HCT116 (cell line): Measurements from ENCODE around the gene ERC1.

ENCODE experiments used
- CTCF ChIP-seq, 3 experiments: fragments of 200-600 bp in 1 of 3; sonication (generic) in 1 of 3; IDR thresholded peaks in 2 of 3; conservative IDR thresholded peaks in 1 of 3; 2 replicates each; pipeline ENCODE4 v1.5.1; 2012 to 2017; ENCODE audit warnings: low read depth in 2 of 3, low read length in 2 of 3, antibody characterized with exemption in 1 of 3, borderline replicate concordance in 1 of 3, control low read depth in 1 of 3, mild to moderate bottlenecking in 1 of 3, mixed read lengths in 1 of 3, mixed run types in 1 of 3, moderate library complexity in 1 of 3; ENCODE audit not compliant: insufficient read depth in 1 of 3
- POLR2A ChIP-seq: IDR thresholded peaks from 2 replicates; pipeline ENCODE4 v1.7.0; 2011; ENCODE audit warnings: borderline replicate concordance; ENCODE audit not compliant: insufficient read depth, insufficient read length; ENCODE audit errors: extremely low read depth
- POLR2AphosphoS5 ChIP-seq: IDR thresholded peaks from 2 replicates; pipeline ENCODE4 v1.6.1; 2011; ENCODE audit warnings: mild to moderate bottlenecking, low read depth, low read length, moderate library complexity

- TF ChIP-seq CTCF (IDR thresholded peaks at IDR 0.05 in 2 of 3, conservative IDR thresholded peaks at IDR 0.05 in 1 of 3; ENCODE audit: borderline replicate concordance in 1 of 3, insufficient read depth in 1 of 3, low read depth in 2 of 3, low read length in 2 of 3) (no peak), POLR2AphosphoS5 (no peak), POLR2A (no peak)
Observed at GRCh38 chr12:1157046-1157445, 166.0 kb downstream of the ERC1 start.
